HG03097 (cell line): ENCODE data around the gene FAM171A2.

ENCODE experiments used
- ATAC-seq: cut with Tn5 transposase; IDR thresholded peaks from one replicate; pipeline ENCODE4 v1.9.1; 2021; ENCODE audit not compliant: unreplicated experiment, low FRiP score

Gene FAM171A2

DNA sequence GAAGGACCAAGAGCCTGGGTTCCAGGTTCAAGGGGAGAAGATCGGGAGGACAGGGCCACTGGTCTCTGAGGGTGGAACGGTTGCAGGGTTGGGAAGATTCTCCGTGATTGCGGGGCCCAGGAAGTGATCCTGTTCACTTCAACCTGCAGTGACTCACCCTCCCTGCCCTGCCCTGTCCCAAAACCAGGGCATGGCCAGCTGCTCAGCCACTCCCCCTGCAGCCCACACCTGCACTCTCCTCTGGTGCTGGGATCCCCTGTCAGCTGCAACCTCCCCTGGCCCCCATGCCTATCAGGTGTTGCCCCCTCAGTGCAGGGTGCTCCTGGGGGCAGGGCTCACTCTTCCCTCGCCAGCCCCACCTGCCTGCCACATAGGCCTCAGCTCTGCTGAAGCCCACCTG, 54.2 kb downstream of the FAM171A2 start:
- no peak for ATAC-seq

DNA sequence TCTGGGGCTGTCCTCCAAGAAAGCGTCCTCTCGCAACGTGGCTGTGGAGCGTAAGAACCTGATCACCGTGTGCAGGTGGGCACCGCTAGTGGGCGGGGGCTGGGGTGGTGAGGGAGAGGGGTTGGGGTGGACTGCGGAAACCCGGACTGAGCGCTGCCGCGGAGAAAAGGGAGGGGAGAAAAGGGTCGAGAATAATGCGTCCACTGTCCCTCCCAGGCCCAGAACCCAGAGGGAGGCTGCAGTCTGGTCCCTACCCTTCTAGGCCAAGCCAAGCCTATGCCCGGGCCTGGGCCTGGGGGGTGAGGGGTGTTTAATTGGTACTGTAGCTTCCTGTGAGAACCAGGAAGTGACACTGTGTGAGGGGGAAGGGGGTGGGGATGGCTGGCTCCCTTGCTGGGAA, 54.8 kb downstream of the FAM171A2 start:
- ATAC-seq = no peak

- ATAC-seq = no peak
Observed at GRCh38 chr17:44308320-44308818, 55.3 kb downstream of the FAM171A2 start, which contains the start of gene RUNDC3A. Gene RUNDC3A, plus strand, starts transcription at chr17:44308601. Its CDS starts 232 bp downstream, at chr17:44308833.

- ATAC-seq = no peak
Observed at GRCh38 chr17:44307387-44308186, 56.1 kb downstream of the FAM171A2 start.

GRCh38 chr17:44304651-44305050, 59.0 kb downstream of the FAM171A2 start:
- ATAC-seq = no peak
